HCT116 (cell line): ENCODE results near the gene CALML4. TPM values are rescaled to one million over a fixed set of nuclear protein-coding genes. Genes with fewer than 3 reads are reported as not detected.

Experiments used
- ATAC-seq: fragments of 200-7000 bp; cut with Tn5 transposase; 2 replicates; pipeline ENCODE4 v1.9.1; 2020; ENCODE audit warnings: mild to moderate bottlenecking, moderate library complexity
- BruUV-seq: library from RNA; stranded (reverse); fragments of 400-500 nt; replicated peaks from 2 replicates; lab custom pipeline; 2021; lab: Mats Ljungman, UMichigan
- CTCF ChIA-PET: fragments of 300-600 bp; sonication (Branson Sonifier 250); formaldehyde crosslinking; loops from one replicate; lab custom pipeline; 2021; ENCODE audit warnings: antibody characterized with exemption; lab: Charles Lee
- POLR2A ChIA-PET: fragments of 300-600, 350-600 bp; sonication (Branson Sonifier 250); formaldehyde crosslinking; loops from one replicate; lab custom pipeline; 2021; ENCODE audit warnings: antibody characterized with exemption; lab: Charles Lee
- RAD21 ChIA-PET, 2 experiments: fragments of 300-600 bp; sonication (Branson Sonifier 250); formaldehyde crosslinking; loops; one replicate each; lab custom pipeline; 2023; ENCODE audit warnings: low total read pairs in 2 of 2; ENCODE audit not compliant: uncharacterized antibody in 2 of 2, unreplicated experiment in 2 of 2, low non-redundant PET in 1 of 2; lab: Charles Lee
- DNase-seq: peaks from one replicate; pipeline ENCODE4 v3.0.0-alpha.2; 2010; ENCODE audit warnings: low read depth, low spot score
- H2AFZ ChIP-seq: fragments of 200-600 bp; shearing (Covaris generic), sonication (generic); 2 replicates; pipeline ENCODE4 v1.6.1; 2017; ENCODE audit warnings: low read depth, mixed run types, mixed read lengths, antibody characterized with exemption, low read length; ENCODE audit not compliant: poor library complexity, severe bottlenecking
- H3K27ac ChIP-seq: 2 replicates; pipeline ENCODE4 v1.5.1; 2012; ENCODE audit warnings: low read depth, low read length
- H3K27me3 ChIP-seq: fragments of 200-600 bp; sonication (generic); 2 replicates; pipeline ENCODE4 v1.6.1; 2016; ENCODE audit warnings: mixed run types, low read length, mixed read lengths; ENCODE audit not compliant: insufficient read depth
- H3K36me3 ChIP-seq, 2 experiments: fragments of 200-500 bp in 1 of 2; fragments of 200-600 bp in 1 of 2; sonication (Bioruptor generic) in 1 of 2; sonication (generic) in 1 of 2; 2 replicates each; pipeline versions ENCODE4 v1.5.1 to v1.6.1; 2014 to 2016; ENCODE audit warnings: low read length in 2 of 2, inconsistent platforms in 1 of 2, mixed read lengths in 1 of 2, mixed run types in 1 of 2; ENCODE audit not compliant: insufficient read depth in 2 of 2, control insufficient read depth in 1 of 2
- H3K4me1 ChIP-seq, 2 experiments: fragments of 200-600 bp in 1 of 2; sonication (generic) in 1 of 2; 2 replicates each; pipeline versions ENCODE4 v1.5.1 to v1.6.1; 2012 to 2017; ENCODE audit warnings: low read length in 2 of 2, inconsistent platforms in 1 of 2, mild to moderate bottlenecking in 1 of 2, mixed read lengths in 1 of 2, mixed run types in 1 of 2, moderate library complexity in 1 of 2; ENCODE audit not compliant: insufficient read depth in 2 of 2, control insufficient read depth in 1 of 2
- H3K4me2 ChIP-seq: fragments of 200-600 bp; sonication (generic); 2 replicates; pipeline ENCODE4 v1.6.1; 2017; ENCODE audit warnings: mixed run types, low read length, mixed read lengths
- H3K4me3 ChIP-seq, 2 experiments: fragments of 200-600 bp in 1 of 2; sonication (generic) in 1 of 2; replicated peaks in 1 of 2; 2 replicates each; pipeline ENCODE4 v1.5.1; 2011 to 2016; ENCODE audit warnings: low read length in 2 of 2, control low read depth in 1 of 2, low read depth in 1 of 2, mild to moderate bottlenecking in 1 of 2, mixed read lengths in 1 of 2, mixed run types in 1 of 2
- H3K79me2 ChIP-seq: fragments of 200-600 bp; sonication (generic); 2 replicates; pipeline ENCODE4 v1.6.1; 2017; ENCODE audit warnings: mild to moderate bottlenecking, mixed run types, low read length, moderate library complexity, mixed read lengths; ENCODE audit not compliant: insufficient read depth
- H3K9ac ChIP-seq: fragments of 200-600 bp; sonication (generic); 2 replicates; pipeline ENCODE4 v1.6.1; 2016; ENCODE audit warnings: low read length, mixed read lengths
- H3K9me2 ChIP-seq: fragments of 200-600 bp; sonication (generic), shearing (Covaris generic); 2 replicates; pipeline ENCODE4 v1.6.1; 2017; ENCODE audit warnings: mixed run types, mild to moderate bottlenecking, moderate library complexity; ENCODE audit not compliant: insufficient read depth
- H3K9me3 ChIP-seq, 2 experiments: fragments of 200-500 bp in 1 of 2; fragments of 200-600 bp in 1 of 2; sonication (Bioruptor generic) in 1 of 2; sonication (generic) in 1 of 2; 2 replicates each; pipeline ENCODE4 v1.6.1; 2014 to 2017; ENCODE audit warnings: low read length in 2 of 2, mixed read lengths in 2 of 2, inconsistent platforms in 1 of 2, low read depth in 1 of 2, mild to moderate bottlenecking in 1 of 2, mixed run types in 1 of 2, moderate library complexity in 1 of 2; ENCODE audit not compliant: control insufficient read depth in 1 of 2, insufficient read depth in 1 of 2
- H4K20me1 ChIP-seq: fragments of 200-600 bp; sonication (generic), shearing (Covaris generic); 2 replicates; pipeline ENCODE4 v1.6.1; 2017; ENCODE audit warnings: mixed run types, mild to moderate bottlenecking, moderate library complexity; ENCODE audit not compliant: insufficient read depth
- MAX ChIP-seq: IDR thresholded peaks from 2 replicates; pipeline ENCODE4 v1.6.1; 2012
- POLR2AphosphoS5 ChIP-seq: IDR thresholded peaks from 2 replicates; pipeline ENCODE4 v1.6.1; 2011; ENCODE audit warnings: mild to moderate bottlenecking, low read depth, low read length, moderate library complexity
- intact Hi-C: fragments of 100-400 bp; cut with micrococcal nuclease; formaldehyde crosslinking; loops from 2 replicates; pipeline ENCODE4 v1.10.0; 2022
- total RNA-seq: library from RNA; stranded (reverse); gene quantifications from one replicate; pipeline ENCODE4 v1.2.1, GENCODE V29; 2021; ENCODE audit not compliant: unreplicated experiment
- TF ChIP-seq, protein P1 (sequence below), 3 experiments: fragments of 200-600 bp in 1 of 3; sonication (generic) in 1 of 3; IDR thresholded peaks in 2 of 3; conservative IDR thresholded peaks in 1 of 3; 2 replicates each; pipeline ENCODE4 v1.5.1; 2012 to 2017; ENCODE audit warnings: low read depth in 2 of 3, low read length in 2 of 3, antibody characterized with exemption in 1 of 3, borderline replicate concordance in 1 of 3, control low read depth in 1 of 3, mild to moderate bottlenecking in 1 of 3, mixed read lengths in 1 of 3, mixed run types in 1 of 3, moderate library complexity in 1 of 3; ENCODE audit not compliant: insufficient read depth in 1 of 3

CALML4 gene
- total RNA-seq, 1 experiment from 2014 or later, result 8.5 TPM

GRCh38 chr15:68201153-68201878, 3.8 kb downstream of the CALML4 start:
- TF ChIP-seq POLR2AphosphoS5 (no peak), MAX (no peak)
- TF ChIP-seq, protein P1, sequence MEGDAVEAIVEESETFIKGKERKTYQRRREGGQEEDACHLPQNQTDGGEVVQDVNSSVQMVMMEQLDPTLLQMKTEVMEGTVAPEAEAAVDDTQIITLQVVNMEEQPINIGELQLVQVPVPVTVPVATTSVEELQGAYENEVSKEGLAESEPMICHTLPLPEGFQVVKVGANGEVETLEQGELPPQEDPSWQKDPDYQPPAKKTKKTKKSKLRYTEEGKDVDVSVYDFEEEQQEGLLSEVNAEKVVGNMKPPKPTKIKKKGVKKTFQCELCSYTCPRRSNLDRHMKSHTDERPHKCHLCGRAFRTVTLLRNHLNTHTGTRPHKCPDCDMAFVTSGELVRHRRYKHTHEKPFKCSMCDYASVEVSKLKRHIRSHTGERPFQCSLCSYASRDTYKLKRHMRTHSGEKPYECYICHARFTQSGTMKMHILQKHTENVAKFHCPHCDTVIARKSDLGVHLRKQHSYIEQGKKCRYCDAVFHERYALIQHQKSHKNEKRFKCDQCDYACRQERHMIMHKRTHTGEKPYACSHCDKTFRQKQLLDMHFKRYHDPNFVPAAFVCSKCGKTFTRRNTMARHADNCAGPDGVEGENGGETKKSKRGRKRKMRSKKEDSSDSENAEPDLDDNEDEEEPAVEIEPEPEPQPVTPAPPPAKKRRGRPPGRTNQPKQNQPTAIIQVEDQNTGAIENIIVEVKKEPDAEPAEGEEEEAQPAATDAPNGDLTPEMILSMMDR (IDR thresholded peaks at IDR 0.05 in 2 of 3, conservative IDR thresholded peaks at IDR 0.05 in 1 of 3; ENCODE audit: borderline replicate concordance in 1 of 3, insufficient read depth in 1 of 3, low read depth in 2 of 3, low read length in 2 of 3), result no peak
- peaks cover 23% of the 10 kb centered on the region; the same call in 1 of the 2 replicates for H3K79me2 ChIP-seq
- DNase-seq, result no peak
- BruUV-seq, result no TSS peak
- H3K27me3 ChIP-seq, result no peaks in the 10 kb centered on the region
- H3K4me1 ChIP-seq, result peaks cover 6 to 16% of the 10 kb centered on the region in 2 experiments; a peak in 3 of 4 replicates
- no peak overlapping the region for H3K4me2 ChIP-seq
- no peak overlapping the region for H2AFZ ChIP-seq
- ChIA-PET CTCF (no interaction called here), RAD21 (no interaction called here), POLR2A (no interaction called here)
- no peak overlapping the region for H3K9ac ChIP-seq
- H3K4me3 ChIP-seq, result no peak overlapping the region
- 0 out of 4 replicates have a peak, but pooled peaks cover 0 to 3% of the 10 kb centered on the region in 2 experiments for H3K36me3 ChIP-seq
- H3K27ac ChIP-seq, result no peak overlapping the region
- ATAC-seq, result no peak
- intact Hi-C loops, result no loop called here
- no peaks in the 10 kb centered on the region for H3K9me2 ChIP-seq
- H3K9me3 ChIP-seq, result no peaks in the 10 kb centered on the region
- no peaks in the 10 kb centered on the region for H4K20me1 ChIP-seq
